ENCODE data around the gene CNTNAP2. TPM values are rescaled to one million over a fixed set of nuclear protein-coding genes. Genes with fewer than 3 reads are reported as not detected.
A peak's percentile ranks its signal among the peaks of the same experiment; 100 is the strongest.

CNTNAP2 gene
- total RNA-seq, 1 experiment from 2014 or later = 64.5 TPM

DNA sequence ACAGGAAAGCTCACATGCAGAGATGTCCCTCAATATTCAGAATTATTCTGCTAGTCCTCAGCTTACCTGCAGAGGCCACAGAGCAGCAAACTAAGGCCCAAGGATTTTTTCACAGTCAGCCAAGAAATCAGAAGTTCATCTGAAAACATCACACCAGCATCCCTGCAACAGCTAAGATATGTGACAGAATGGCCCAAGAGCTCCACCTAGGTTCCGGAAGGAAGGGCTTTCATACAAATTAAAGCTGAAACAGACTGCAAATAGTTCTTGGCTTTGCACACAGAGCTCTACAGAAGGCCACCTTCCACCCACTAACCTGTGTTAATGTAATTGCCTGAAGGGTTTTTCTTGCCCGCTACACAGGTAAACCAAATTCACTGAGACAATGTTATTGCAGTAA lies 2035.2 kb downstream of the CNTNAP2 start:
- Histone ChIP-seq H3K14ac (ENCODE audit: insufficient read depth, low read length) (no peak overlapping the region), H2BK5ac (ENCODE audit: insufficient read length, low read length) (no peak overlapping the region), H3K18ac (ENCODE audit: insufficient read length, low read depth, low read length) (no peak overlapping the region), H3K27ac (ENCODE audit: insufficient read length, low read depth, low read length) (no peak overlapping the region), H3K27me3 (ENCODE audit: insufficient read depth, low read length) (no peaks in the 10 kb centered on the region), H3K79me2 (ENCODE audit: insufficient read depth, low read length) (no peaks in the 10 kb centered on the region), H2BK120ac (ENCODE audit: low read depth, low read length, poor library complexity, severe bottlenecking) (no peak overlapping the region), H3K23ac (ENCODE audit: insufficient read length, low read depth, low read length) (no peak overlapping the region), H2AFZ (ENCODE audit: low read length) (no peak overlapping the region), H2BK15ac (ENCODE audit: low read depth, low read length) (no peak overlapping the region), H3K4me2 (ENCODE audit: insufficient read depth, insufficient read length, low read length) (no peak overlapping the region), H2BK12ac (ENCODE audit: insufficient read length, low read depth, low read length) (no peak overlapping the region), H3K4me1 (ENCODE audit: insufficient read depth, low read length) (no peaks in the 10 kb centered on the region), H3K79me1 (ENCODE audit: insufficient read depth, low read depth, low read length, poor library complexity, severe bottlenecking) (no peaks in the 10 kb centered on the region), H3K9me3 (ENCODE audit: control insufficient read depth, low read depth, low read length) (no peaks in the 10 kb centered on the region), H3K9ac (ENCODE audit: extremely low read depth, insufficient read length, low read length) (no peak overlapping the region), H4K5ac (ENCODE audit: insufficient read length, low read depth, low read length) (no peak overlapping the region), H3K56ac (ENCODE audit: insufficient read length, low read depth, low read length) (no peak overlapping the region), H3K4ac (ENCODE audit: low read depth, low read length) (no peak overlapping the region), H4K91ac (ENCODE audit: insufficient read length, low read depth, low read length) (no peak overlapping the region), H2BK20ac (ENCODE audit: low read depth, low read length, poor library complexity, severe bottlenecking) (no peak overlapping the region), H4K8ac (replicated peaks; ENCODE audit: insufficient read length, low read depth, low read length) (no peak overlapping the region), H3T11ph (ENCODE audit: low read length) (no peak overlapping the region), H2AK5ac (ENCODE audit: insufficient read length, low read length) (no peak overlapping the region), H3K23me2 (ENCODE audit: insufficient read length, low read depth, low read length, poor library complexity, severe bottlenecking) (no peaks in the 10 kb centered on the region), H4K20me1 (ENCODE audit: control insufficient read depth, insufficient read depth, insufficient read length) (no peaks in the 10 kb centered on the region)
- Mint-ChIP-seq H3K27me3 (ENCODE audit: low read depth) (peaks cover 4% of the 10 kb centered on the region; the same call in 1 of the 2 replicates), H3K4me1 (peaks cover 3 to 5% of the 10 kb centered on the region in 2 experiments; a peak in 3 of 4 replicates), H3K27ac (no peak overlapping the region), H3K9me3 (peaks cover 10 to 15% of the 10 kb centered on the region in 2 experiments; a peak in 4 of 5 replicates), H3K36me3 (ENCODE audit: insufficient read depth in 1 of 3, low read depth in 3 of 3) (peaks cover 0 to 9% (median 6%) of the 10 kb centered on the region in 3 experiments; a peak in 2 of 7 replicates), H3K4me3 (no peak overlapping the region)
- DNase-seq = no peak
- no CpG with 5 or more reads among the region's 2 CpGs for WGBS (ENCODE audit: extremely low coverage, insufficient read length, low lambda C conversion rate)
- TF ChIP-seq, protein P1, sequence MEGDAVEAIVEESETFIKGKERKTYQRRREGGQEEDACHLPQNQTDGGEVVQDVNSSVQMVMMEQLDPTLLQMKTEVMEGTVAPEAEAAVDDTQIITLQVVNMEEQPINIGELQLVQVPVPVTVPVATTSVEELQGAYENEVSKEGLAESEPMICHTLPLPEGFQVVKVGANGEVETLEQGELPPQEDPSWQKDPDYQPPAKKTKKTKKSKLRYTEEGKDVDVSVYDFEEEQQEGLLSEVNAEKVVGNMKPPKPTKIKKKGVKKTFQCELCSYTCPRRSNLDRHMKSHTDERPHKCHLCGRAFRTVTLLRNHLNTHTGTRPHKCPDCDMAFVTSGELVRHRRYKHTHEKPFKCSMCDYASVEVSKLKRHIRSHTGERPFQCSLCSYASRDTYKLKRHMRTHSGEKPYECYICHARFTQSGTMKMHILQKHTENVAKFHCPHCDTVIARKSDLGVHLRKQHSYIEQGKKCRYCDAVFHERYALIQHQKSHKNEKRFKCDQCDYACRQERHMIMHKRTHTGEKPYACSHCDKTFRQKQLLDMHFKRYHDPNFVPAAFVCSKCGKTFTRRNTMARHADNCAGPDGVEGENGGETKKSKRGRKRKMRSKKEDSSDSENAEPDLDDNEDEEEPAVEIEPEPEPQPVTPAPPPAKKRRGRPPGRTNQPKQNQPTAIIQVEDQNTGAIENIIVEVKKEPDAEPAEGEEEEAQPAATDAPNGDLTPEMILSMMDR (conservative IDR thresholded peaks at IDR 0.05) = peak; percentile 30; the same call in 2 of the 3 replicates
